Activated T-cell treated with anti-CD3 and anti-CD28 coated beads for 1 hour (primary cell): ENCODE measurements around the gene SNCG.
"Not testable (repeated sequence)": the region's sequence is repeated elsewhere in the genome, so short reads cannot be mapped to it uniquely, and the experiment has no call there.

Source experiments
- DNase-seq: peaks from one replicate; pipeline ENCODE4 v3.0.0-alpha.2; 2020; ENCODE audit warnings: low read depth

Gene SNCG

DNA sequence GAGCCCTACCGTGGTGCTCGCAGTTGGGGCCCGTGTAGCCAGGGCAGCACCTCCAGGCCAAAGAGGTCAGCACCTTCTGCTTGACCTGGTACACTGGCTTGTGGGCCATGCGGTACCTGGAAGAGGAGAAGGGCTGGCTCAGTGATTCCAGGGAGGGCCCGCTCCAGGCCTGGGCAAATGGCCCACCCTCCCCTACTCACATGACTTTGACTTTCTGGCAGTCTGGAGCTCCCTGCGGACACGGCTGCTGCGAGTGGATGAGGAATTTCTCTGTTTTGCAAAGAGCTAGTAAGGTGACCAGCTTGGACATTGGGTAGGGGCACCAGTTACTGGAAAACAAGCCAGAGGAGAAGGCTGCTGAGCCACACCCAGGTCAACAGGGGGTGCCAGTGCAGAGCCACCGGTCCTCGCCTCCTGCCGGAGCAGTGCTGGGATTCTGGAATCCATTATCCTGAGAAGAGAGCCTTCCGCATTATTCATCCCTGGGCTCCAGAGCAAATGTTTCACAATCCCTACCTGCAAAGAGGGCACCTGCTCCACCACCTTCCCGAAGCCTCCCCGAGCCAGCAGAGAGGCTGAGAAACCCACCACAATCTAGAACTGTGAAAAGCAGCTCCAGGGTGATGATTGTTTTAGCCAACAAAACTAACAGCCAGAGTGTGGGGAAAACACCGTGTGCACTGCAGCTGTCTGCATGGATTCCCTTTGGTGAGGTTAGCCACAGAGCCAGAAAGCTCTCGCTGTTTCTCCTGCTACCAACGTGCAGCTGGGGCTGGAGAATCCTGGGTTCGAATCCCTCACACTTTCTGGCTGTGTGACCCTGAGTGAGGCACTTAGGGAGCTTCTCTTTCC, 12.8 kb upstream of the SNCG start:
- DNase-seq = no peak

- DNase-seq = no peak
Observed at GRCh38 chr10:86946213-86947155, 11.9 kb upstream of the SNCG start.

GRCh38 chr10:86947806-86948205, 10.6 kb upstream of the SNCG start:
- DNase-seq = not testable (repeated sequence)

GRCh38 chr10:86950349-86950748, 8.1 kb upstream of the SNCG start:
- DNase-seq = no peak

- DNase-seq = no peak
Observed at GRCh38 chr10:86951184-86951761, 7.1 kb upstream of the SNCG start.

- DNase-seq = no peak
Observed at GRCh38 chr10:86952106-86952505, 6.3 kb upstream of the SNCG start.

DNA sequence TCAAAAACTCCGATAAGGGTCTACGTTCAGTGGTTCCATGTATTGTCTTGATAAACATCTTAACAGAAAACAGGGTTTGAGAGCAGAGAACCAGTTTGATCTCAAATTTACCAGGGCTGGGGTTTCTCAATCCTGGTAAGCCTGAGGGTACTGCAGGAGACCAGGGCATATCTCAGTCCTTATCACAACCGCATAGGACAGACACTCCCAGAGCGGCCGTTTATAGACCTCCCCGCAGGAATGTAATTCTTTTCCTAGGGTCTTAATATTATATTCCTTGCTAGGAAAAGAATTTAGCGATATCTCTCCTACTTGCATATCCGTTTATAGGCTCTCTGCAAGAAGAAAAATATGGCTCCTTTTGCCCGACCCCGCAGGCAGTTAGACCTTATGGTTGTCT, 5.7 kb upstream of the SNCG start:
- DNase-seq = not testable (repeated sequence)

DNA sequence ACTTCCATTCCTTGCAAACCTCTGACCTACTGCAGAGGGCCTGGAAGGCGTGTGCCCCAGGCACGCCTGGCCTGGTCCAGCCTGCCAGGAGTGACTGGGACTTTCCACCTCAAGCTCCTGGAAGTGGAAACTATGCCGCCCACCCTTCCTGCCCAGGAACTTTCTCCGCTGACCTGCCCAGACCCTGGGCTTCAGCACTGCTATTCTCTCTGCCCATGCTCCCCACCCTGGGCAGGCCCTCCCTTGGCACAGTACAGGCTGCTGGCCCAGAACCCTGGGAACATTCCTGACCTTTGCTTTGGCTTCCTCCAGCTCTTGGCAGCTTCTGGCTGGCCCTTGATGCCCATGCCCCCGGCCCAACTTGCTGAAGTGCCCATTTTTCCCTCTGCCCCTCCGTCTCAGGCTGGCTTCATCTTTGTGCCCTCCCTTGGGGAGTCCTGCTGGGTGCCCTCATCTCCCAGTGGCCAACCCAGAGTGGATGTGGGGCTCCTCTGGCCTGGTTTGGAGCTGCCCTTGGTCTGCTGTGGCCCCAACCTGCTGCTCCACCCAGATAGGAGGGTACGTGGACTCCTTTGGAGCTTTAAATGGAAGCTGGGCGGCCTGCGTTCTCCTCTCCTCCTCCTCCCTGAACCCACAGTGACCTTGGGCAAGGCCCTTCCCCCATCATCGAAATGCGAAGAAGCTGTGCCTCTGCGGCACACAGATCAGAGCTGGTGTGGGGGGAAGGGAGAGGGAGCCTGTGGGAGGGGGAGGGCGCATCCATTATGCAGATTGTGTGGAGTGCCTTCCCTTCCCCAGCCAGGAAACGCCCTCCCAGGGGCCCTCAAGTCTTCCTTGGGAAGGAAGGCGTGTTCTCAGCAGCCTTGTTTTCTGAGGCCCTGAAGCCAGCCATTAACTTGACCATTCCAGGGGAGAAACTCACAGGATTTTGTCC, 4.4 kb upstream of the SNCG start:
- DNase-seq = no peak

DNA sequence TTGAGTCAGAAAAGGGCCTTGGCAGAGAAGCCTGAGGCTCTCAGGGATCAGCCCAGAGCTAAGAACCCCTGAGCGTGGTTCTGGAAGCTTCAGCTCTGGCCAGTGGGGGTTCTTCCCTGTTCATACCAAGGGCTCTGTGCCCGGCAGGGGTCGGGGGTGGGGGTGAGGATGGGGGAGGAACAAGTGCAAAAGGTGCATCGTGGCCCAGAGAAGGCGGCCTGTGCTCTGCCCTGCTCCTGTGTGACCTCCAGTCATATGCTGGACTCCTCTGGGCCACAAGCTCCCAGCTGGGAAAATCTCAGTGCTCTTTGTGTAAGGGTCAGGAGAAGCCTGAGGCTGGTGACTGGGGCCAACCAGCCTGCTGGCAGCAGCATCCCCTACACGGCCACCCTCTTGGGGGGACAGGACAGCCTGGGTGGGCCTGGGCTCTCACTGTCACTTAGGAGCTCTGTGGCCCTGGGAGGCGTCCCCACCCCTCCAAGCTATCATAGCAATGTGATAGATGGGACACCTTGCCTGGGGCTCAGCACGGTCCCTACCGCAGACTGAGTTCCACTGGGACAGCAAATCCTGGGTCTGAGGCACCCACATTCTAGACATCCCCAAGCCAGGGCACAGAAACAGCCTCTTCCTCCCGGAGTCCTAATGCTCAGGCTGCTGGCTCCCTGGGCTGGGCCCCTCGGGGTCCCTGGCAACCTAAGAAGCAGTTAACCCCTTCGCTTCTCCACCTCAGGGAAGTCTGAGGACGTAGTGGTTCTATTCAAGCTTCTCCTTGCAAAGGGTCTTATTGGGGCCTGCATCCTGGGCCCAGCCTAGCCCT, 3.5 kb upstream of the SNCG start:
- no peak for DNase-seq

- no peak for DNase-seq
Observed at GRCh38 chr10:86955501-86956194, 2.8 kb upstream of the SNCG start.

- no peak for DNase-seq
Observed at GRCh38 chr10:86956195-86956847, 2.1 kb upstream of the SNCG start.

DNA sequence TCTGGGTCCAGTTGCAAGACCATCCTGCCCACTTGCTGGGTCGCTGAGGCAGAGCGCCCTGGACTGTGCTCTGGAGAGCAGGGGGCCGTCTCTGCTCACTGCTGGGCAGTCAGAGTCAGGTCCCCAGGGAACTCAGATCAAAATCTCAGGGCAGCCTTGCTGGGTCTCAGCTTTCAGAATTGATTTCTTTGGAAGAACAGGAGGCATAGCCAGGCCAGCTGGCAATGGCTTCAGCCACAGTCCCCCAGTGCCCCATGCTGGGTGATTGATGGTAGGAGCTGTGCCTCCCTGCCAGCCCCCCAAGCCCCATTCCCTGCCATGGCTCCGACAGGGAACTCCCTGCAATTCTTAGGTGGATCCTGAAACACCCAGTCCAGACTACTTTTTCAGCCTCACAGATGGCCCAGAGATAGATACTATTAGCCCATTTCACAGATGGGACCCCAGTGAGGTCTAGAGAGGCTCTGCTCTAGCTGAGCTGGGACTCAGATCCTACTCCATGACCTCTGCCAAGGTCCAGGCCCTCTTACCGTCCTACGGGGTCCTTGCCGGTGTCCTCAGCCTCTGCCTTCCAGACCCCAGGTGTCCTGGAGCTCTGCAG, 1.5 kb upstream of the SNCG start:
- no peak for DNase-seq

- DNase-seq = no peak
Observed at GRCh38 chr10:86957471-86958115, 806 bp upstream of the SNCG start, which contains the start of gene MMRN2. TSS of gene MMRN2 (minus strand) at chr10:86957615. CDS start at chr10:86957541, 74 bp downstream.

DNA sequence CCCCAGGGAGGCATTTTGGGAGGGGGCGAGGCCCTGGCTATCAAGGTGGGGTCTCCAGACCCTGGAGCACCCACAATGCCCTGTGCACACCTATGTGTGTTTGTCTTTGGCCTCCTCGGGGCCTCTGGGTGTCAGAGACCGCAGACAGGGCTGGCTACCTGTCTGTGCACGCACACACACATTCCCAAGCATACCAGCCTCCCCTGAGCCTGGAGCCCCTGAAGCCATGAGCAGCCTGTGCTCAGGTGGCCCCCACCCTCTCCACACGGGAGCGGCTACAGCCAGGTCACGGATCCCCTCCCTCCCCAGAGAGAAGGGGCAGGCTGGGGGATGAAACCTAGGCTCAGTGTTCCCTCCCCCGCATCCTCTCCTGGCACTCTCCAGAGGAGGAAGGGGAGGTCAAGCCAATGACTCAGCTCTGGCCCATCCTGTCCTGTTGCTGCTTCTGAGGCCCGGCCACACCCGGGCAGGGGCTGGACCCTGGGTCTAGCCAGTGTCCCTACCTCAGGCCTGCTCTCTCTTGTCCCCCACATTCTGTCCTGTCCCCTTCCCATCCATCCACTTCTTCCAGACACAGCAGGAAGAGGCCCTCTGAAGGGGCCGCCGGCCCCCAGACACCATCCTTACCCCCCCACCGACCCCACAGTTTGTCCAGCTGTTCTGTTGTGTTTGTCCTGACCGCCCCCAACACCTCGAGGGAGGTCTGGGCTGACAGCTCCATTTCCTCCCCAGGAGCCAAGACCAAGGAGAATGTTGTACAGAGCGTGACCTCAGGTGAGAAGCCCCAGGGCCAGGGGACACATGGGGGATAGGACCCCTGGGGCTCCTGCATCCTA, 720 bp downstream of the SNCG start:
- DNase-seq = no peak

DNA sequence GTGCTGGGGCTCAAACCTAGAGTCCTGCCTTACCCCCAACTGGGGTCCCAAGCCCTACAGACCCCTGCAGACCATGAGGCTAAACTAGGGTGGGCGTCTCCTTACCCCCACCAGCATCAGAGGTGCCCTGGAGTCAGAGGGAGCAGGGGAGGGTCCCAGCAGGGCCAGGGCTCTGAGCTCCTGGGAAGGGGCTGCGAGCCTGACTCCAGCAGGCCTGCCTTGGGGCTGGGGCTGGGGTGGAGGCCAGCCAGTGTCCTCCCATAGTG, 1.3 kb downstream of the SNCG start:
- no peak for DNase-seq

DNA sequence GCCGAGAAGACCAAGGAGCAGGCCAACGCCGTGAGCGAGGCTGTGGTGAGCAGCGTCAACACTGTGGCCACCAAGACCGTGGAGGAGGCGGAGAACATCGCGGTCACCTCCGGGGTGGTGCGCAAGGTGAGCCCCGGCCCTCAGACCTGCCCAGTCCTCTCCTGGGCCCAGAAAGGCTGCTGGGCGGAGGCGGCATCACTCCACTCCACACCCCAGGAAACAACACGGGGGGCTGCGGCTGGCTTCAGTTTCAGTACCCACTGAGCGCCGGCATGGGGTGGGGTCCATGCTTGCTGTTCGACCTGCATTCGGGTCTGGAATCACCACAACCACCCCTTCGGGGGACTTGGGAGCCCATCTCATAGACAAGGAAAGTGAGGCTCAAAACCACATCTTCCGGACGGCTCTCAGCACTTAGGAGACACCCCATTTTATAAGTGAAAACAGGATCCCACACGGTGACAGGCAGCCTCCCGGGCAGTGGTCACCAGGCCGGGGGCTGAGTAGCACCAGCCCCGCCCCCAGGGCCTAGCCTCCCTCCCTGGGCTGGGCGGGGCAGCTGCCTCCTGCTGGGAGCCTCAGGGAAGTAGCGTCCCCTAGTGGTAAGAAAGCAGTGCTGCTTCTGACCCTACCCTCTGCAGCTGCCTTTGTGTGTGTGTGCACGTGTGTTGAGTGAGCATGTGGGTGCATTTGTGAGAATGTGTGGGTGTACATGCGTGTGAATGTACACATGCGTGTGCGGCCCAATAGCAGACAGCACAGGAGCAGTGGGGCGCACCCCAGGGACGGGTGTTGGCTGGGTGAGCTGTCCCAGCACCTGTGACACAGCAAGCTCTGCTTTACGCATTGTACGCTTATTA, 1.8 kb downstream of the SNCG start:
- no peak for DNase-seq
